ENCODE data around the gene HPCAL1. TPM values are rescaled to one million over a fixed set of nuclear protein-coding genes. Genes with fewer than 3 reads are reported as not detected.

The HPCAL1 gene
- total RNA-seq, 1 experiment from 2014 or later: 26.9 TPM

DNA sequence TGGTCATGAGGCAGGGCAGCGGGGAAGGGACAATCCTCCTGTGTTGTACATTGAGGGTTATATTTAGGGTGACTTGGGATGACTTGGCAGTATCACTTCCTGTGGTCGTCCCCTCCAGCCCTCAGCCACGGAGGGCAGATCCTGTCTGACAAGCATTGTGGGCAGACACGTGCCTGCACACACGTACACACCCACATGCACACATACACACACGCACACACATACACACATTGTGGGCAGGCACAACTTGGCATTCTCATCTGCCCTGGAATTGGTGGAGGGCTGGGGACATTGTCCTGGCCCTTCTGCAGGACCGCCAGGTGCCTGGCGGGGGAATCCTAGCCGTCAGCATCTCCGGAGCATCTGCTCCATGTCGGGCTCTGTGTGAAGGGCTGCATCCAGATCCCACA, 97.9 kb downstream of the HPCAL1 start:
- peak overlapping the region; percentile 22 for H3K27ac Mint-ChIP-seq (ENCODE audit: unreplicated experiment)
- H3K4me1 ChIP-seq: peaks cover 16% of the 10 kb centered on the region; the same call in 1 of the 2 replicates

GRCh38 chr2:10400978-10401951, 98.6 kb downstream of the HPCAL1 start:
- no peak for DNase-seq
- peaks cover 16% of the 10 kb centered on the region; the same call in 1 of the 2 replicates for H3K4me1 ChIP-seq
- H3K9me3 ChIP-seq: no peaks in the 10 kb centered on the region
- no peaks in the 10 kb centered on the region for H3K27me3 ChIP-seq (replicated peaks; ENCODE audit: control insufficient read depth, insufficient read depth, low read length)
- ChIA-PET POLR2A (no interaction called here), CTCF (interaction anchor here (1.1 kb wide), 1 partner anchor 98 kb away, joined by 5 read pairs; the partner anchor contains the start of gene HPCAL1)
- no peak for TF ChIP-seq CTCF (IDR thresholded peaks at IDR 0.05; ENCODE audit: insufficient read depth in 1 of 2, low read depth in 1 of 2, low read length in 1 of 2, severe bottlenecking in 1 of 2, unreplicated experiment in 1 of 2)
- H3K36me3 Mint-ChIP-seq (ENCODE audit: insufficient read depth, unreplicated experiment): peaks cover 42% of the 10 kb centered on the region
- no peaks in the 10 kb centered on the region for H3K9me3 Mint-ChIP-seq (ENCODE audit: unreplicated experiment)
- no peak overlapping the region for H3K4me3 Mint-ChIP-seq (ENCODE audit: unreplicated experiment)
- intact Hi-C loops (cut with micrococcal nuclease; ENCODE audit: unreplicated experiment): no loop called here
- H3K4me1 Mint-ChIP-seq (ENCODE audit: low read depth, unreplicated experiment): peaks cover 8% of the 10 kb centered on the region
- H3K27ac Mint-ChIP-seq (ENCODE audit: unreplicated experiment): peak overlapping the region; percentile 22
- no TSS peak for BruUV-seq (replicated peaks)
- H3K36me3 ChIP-seq (ENCODE audit: control insufficient read depth, insufficient read depth, low read length): peaks cover 2% of the 10 kb centered on the region; the same call in 1 of the 2 replicates
- no peaks in the 10 kb centered on the region for H3K27me3 Mint-ChIP-seq (ENCODE audit: insufficient read depth, unreplicated experiment)
- H3K4me3 ChIP-seq (ENCODE audit: low read depth, low read length): no peak overlapping the region

More for the DNA sequence above, 97.9 kb downstream of the HPCAL1 start:
- Mint-ChIP-seq H3K27me3 (ENCODE audit: insufficient read depth, unreplicated experiment) (no peaks in the 10 kb centered on the region), H3K4me3 (ENCODE audit: unreplicated experiment) (no peak overlapping the region), H3K4me1 (ENCODE audit: low read depth, unreplicated experiment) (peaks cover 8% of the 10 kb centered on the region), H3K36me3 (ENCODE audit: insufficient read depth, unreplicated experiment) (peaks cover 42% of the 10 kb centered on the region), H3K9me3 (ENCODE audit: unreplicated experiment) (no peaks in the 10 kb centered on the region)
- no peaks in the 10 kb centered on the region for H3K9me3 ChIP-seq
- no peaks in the 10 kb centered on the region for H3K27me3 ChIP-seq (replicated peaks; ENCODE audit: control insufficient read depth, insufficient read depth, low read length)
- intact Hi-C loops (cut with micrococcal nuclease; ENCODE audit: unreplicated experiment): no loop called here
- CTCF ChIA-PET: no interaction called here
- POLR2A ChIA-PET: no interaction called here
- TF ChIP-seq CTCF (IDR thresholded peaks at IDR 0.05; ENCODE audit: insufficient read depth in 1 of 2, low read depth in 1 of 2, low read length in 1 of 2, severe bottlenecking in 1 of 2, unreplicated experiment in 1 of 2): no peak
- DNase-seq: no peak
- BruUV-seq (replicated peaks): no TSS peak
- peaks cover 2% of the 10 kb centered on the region; the same call in 1 of the 2 replicates for H3K36me3 ChIP-seq (ENCODE audit: control insufficient read depth, insufficient read depth, low read length)
- no peak overlapping the region for H3K4me3 ChIP-seq (ENCODE audit: low read depth, low read length)

- CTCF ChIA-PET: interaction anchor here (1.1 kb wide), 1 partner anchor 99 kb away, joined by 5 read pairs; the partner anchor contains the start of gene HPCAL1
These were observed 99.4 kb downstream of the HPCAL1 start for GRCh38 chr2:10402062-10402585.

More at GRCh38 chr2:10402062-10402585, 99.4 kb downstream of the HPCAL1 start:
- no peak overlapping the region for H3K27ac Mint-ChIP-seq (ENCODE audit: unreplicated experiment)
- BruUV-seq (replicated peaks): no TSS peak
- H3K4me3 Mint-ChIP-seq (ENCODE audit: unreplicated experiment): no peak overlapping the region
- no peaks in the 10 kb centered on the region for H3K9me3 Mint-ChIP-seq (ENCODE audit: unreplicated experiment)
- H3K27me3 ChIP-seq (replicated peaks; ENCODE audit: control insufficient read depth, insufficient read depth, low read length): no peaks in the 10 kb centered on the region
- no peak for DNase-seq
- H3K4me1 ChIP-seq: peaks cover 16% of the 10 kb centered on the region; the same call in 1 of the 2 replicates
- H3K9me3 ChIP-seq: no peaks in the 10 kb centered on the region
- peaks cover 8% of the 10 kb centered on the region for H3K4me1 Mint-ChIP-seq (ENCODE audit: low read depth, unreplicated experiment)
- no peak overlapping the region for H3K4me3 ChIP-seq (ENCODE audit: low read depth, low read length)
- POLR2A ChIA-PET: no interaction called here
- peaks cover 2% of the 10 kb centered on the region; the same call in 1 of the 2 replicates for H3K36me3 ChIP-seq (ENCODE audit: control insufficient read depth, insufficient read depth, low read length)
- H3K27me3 Mint-ChIP-seq (ENCODE audit: insufficient read depth, unreplicated experiment): no peaks in the 10 kb centered on the region
- intact Hi-C loops (cut with micrococcal nuclease; ENCODE audit: unreplicated experiment): no loop called here
- no peak for TF ChIP-seq CTCF (IDR thresholded peaks at IDR 0.05; ENCODE audit: insufficient read depth in 1 of 2, low read depth in 1 of 2, low read length in 1 of 2, severe bottlenecking in 1 of 2, unreplicated experiment in 1 of 2)
- H3K36me3 Mint-ChIP-seq (ENCODE audit: insufficient read depth, unreplicated experiment): peaks cover 48% of the 10 kb centered on the region

Measured in Caco-2 (cell line).